SK-N-DZ (cell line): ENCODE results near the gene GTPBP6.
A peak's percentile ranks its signal among the peaks of the same experiment; 100 is the strongest.
"Not testable (repeated sequence)": the region's sequence is repeated elsewhere in the genome, so short reads cannot be mapped to it uniquely, and the experiment has no call there.

ENCODE experiments used
- DNase-seq: peaks from one replicate; pipeline ENCODE4 v3.0.0-alpha.2; 2015; ENCODE audit warnings: low spot score

The GTPBP6 gene

DNA sequence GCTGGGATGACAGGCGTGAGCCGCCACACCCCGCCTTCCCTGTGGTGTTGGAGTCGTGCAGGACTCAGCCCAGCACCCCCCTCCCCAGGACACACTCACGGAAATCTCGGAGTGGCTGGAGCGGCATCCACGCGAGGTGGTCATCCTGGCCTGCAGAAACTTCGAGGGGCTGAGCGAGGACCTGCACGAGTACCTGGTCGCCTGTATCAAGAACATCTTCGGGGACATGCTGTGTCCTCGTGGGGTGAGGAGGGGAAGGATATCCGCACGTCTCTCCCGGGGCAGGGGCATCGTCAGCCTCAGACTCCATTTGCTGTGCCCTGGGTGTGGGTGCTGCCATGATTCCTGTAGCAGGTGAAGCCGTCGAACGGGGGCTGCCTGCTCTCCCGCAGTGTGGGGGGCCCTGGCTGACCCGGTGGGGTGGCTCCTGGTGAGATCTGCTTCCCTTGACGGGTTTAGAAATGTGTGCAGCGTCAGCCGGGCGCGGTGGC lies 27.1 kb downstream of the GTPBP6 start:
- DNase-seq: no peak

DNA sequence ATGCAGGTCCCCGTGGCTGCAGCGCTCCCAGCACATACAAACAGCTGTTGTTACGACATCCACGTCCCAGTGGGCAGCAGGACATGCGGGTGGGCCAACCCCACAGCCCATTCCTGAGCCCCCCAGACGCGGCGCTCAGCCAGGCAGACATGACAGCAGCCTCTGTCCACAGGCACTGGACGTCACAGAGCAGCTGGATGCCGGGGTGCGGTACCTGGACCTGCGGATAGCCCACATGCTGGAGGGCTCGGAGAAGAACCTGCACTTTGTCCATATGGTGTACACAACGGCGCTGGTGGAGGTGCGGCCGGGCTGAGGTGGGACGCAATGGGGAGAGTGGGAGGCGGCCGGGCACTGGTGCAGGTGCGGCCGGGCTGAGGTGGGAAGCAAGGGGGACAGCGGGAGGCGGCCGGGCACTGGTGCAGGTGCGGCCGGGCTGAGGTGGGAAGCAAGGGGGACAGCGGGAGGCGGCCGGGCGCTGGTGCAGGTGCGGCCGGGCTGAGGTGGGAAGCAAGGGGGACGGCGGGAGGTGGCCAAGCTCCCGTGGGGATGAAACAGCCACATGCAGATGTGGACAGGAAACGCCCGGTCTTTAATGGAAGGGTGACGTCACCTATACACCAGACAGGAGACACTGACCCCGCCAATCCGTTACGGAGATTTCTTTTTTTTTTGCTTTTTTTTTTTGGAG lies 28.0 kb downstream of the GTPBP6 start:
- DNase-seq: no peak

- no peak for DNase-seq
Measured at GRCh38 chrX:288561-288991, 30.0 kb downstream of the GTPBP6 start.

- DNase-seq: no peak
Measured at GRCh38 chrX:287670-288069, 30.9 kb downstream of the GTPBP6 start.

DNA sequence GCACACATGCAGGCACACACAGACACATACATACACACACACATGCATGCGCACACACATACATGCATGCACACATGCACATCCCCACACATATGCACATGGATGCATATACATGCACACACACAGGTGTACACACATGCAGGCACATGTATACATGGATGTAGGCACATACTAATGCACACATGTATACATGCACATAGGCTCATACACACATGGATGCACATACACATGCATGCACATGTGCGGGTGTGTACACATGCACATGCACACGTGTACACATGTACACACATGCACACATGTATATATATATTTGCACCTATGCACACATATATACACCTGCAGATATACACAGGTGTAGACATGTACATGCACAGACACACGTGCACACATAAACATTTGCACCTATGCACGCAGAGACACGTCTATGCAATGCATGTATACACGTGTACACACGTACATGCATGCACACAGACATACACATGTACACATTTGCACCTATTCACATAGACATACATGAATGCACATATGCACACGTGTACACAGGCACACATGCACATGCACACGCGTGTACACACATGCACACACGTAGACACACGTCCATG lies 33.4 kb downstream of the GTPBP6 start:
- DNase-seq: no peak

DNA sequence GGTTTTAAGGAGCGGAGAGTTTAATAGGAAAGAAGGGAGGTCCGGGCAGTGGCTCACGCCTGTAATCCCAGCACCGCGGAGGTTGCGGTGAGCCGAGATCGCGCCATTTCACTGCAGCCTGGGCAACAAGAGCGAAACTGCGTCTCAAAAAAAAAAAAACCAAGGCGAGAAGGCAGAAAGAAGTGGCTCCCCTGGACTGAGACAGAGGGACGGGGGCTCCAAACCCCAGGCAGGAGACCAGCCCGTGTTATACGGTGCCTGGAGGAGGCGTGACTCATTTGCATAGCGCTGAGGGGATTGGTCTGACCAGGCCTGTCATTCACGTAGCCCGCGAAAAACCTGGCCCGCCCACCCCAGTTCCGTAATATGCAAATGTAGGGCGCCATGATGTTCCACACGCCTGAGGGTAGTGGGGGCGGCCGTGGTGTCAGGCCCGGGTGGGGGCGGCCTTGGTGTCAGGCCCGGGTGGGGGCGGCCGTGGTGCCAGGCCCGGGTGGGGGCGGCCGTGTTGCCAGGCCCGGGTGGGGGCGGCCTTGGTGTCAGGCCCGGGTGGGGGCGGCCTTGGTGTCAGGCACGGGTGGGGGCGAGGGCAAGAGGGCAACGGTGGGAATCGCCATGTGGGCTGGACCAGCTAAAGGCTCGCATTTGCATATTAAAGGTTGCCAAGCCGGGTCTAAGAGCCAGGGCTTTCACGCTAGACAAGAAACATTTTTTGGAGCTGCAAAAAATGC lies 35.3 kb downstream of the GTPBP6 start:
- DNase-seq: peak; percentile 93

GRCh38 chrX:282000-282681 lies 36.5 kb downstream of the GTPBP6 start:
- DNase-seq: not testable (repeated sequence)

DNA sequence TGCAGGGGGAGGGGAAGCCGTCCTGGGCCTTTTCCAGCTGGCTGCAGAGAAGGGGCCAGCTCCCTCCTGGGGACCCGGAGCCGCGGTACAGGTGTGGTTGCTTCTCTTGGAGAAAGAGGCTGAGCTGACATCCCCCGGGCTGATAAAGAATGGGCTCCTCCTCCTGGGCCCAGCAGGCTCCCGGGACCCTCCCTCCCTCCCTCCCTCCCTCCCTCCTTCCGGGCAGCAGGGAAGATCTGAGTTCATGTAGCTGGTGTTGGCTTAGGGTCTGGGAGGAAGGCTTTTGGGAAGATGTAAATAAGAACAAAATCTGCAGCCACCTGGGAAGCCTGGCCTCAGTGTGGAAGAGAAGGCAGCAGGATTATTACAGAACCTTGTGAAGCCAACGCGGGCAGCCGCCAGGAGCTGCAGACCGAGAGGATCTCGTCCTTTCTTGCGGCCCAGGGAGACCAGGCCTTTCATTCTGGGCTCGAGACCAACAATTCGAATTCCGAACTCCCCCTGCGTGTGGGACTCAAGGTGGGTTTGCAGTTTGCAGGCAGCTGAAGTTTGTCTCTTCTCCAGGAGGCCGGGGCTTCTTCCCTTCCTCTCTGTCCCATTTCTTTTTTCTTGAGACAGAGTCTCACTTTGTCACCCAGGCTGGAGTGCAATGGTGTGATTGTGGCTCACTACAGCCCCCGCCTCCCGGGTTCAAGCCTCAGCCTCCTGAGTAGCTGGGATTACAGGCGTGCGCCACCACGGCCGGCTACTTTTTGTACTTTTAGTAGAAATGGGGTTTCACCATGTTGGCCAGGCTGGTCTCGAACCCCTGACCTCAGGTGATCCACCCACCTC lies 37.2 kb downstream of the GTPBP6 start, which contains the start of gene PLCXD1:
Gene PLCXD1, plus strand, starts transcription at position 216 of the 834 bp plus-strand sequence. CDS start 2,807 bp downstream, outside the sequence.
- DNase-seq: peak; percentile 90

DNA sequence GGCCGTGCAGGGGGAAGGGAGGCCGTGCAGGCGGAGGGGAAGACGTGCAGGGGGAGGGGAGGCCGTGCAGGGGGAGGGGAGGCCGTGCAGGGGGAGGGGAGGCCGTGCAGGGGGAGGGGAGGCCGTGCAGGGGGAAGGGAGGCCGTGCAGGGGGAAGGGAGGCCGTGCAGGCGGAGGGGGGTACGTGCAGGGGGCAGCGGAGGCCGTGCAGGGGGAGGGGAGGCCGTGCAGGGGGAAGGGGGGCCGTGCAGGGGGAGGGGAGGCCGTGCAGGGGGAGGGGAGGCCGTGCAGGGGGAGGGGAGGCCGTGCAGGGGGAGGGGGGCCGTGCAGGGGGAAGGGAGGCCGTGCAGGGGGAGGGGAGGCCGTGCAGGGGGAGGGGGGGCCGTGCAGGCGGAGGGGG lies 37.9 kb downstream of the GTPBP6 start:
- not testable (repeated sequence) for DNase-seq

- DNase-seq: not testable (repeated sequence)
Measured at GRCh38 chrX:279757-280604, 38.6 kb downstream of the GTPBP6 start.

- DNase-seq: no peak
Measured at GRCh38 chrX:276581-277201, 41.9 kb downstream of the GTPBP6 start.

GRCh38 chrX:275967-276580 lies 42.5 kb downstream of the GTPBP6 start:
- no peak for DNase-seq

GRCh38 chrX:275476-275966 lies 43.1 kb downstream of the GTPBP6 start:
- no peak for DNase-seq

DNA sequence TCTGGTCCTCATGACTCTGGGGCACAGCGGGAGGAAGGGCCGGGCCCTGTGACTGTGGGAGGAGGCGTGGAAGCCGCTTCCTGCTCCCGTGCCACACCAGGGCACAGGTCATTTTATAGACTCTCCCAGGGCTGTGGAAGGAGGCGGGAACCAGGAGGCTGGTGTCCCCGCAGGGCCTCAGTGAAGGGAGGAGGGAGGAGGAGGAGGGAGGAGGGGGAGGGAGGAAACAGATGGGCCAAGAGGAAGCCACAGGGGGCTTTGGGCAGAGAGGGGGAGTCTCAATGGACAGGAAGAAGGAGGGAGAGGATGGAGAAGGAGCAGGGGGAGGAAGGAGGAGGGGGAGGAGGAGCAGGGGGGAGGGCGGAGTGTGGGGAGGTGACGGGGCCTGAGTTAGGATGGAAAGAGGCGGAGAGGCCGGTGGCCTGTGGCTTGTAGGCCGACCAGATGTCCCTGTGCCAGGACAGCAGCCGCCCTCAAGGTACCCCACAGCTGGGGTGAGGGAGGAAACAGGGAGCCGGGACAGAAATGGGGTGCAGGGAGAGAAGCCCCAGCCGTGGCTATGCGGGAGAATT lies 43.6 kb downstream of the GTPBP6 start:
- peak; percentile 55 for DNase-seq

- no peak for DNase-seq
Measured at GRCh38 chrX:270848-271367, 47.7 kb downstream of the GTPBP6 start.

- no peak for DNase-seq
Measured at GRCh38 chrX:267771-268261, 50.8 kb downstream of the GTPBP6 start.

DNA sequence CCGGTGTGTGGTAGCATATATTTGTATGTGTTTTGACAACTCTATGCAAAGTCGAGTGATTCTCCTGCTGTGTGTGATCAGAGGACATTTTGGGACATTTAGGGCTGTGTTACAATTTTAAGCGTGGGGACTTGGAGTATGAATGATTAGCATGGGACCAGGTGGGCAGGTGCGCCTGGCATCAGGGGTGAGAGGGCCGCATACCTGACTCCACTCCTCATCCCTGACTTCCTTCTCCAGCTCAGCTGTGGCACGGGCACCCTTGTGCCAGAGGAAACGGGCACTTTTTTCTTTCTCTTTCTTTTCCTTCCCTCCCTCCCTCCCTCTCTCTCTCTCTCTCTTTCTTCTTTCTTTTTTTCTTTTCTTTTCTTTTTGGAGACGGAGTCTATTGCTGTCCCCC lies 53.1 kb downstream of the GTPBP6 start:
- no peak for DNase-seq
